HepG2 (cell line): ENCODE data around the gene SLA2. TPM values are rescaled to one million over a fixed set of nuclear protein-coding genes. Genes with fewer than 3 reads are reported as not detected.

Source experiments
- AGO2 ChIP-seq: fragments of 200-400 bp; formaldehyde crosslinking; optimal IDR thresholded peaks from 2 replicates; pipeline ENCODE3; 2017; ENCODE audit warnings: mild to moderate bottlenecking, low read depth, low read length, moderate library complexity
- DBP ChIP-seq: sonication (generic); formaldehyde crosslinking; IDR thresholded peaks from 2 replicates; pipeline ENCODE4 v1.4.0; 2020; ENCODE audit warnings: missing genetic modification reagents; ENCODE audit errors: not compliant biosample characterization
- DMAP1 ChIP-seq: IDR thresholded peaks from 2 replicates; pipeline ENCODE4 v1.6.1; 2016
- MEIS2 ChIP-seq: sonication (generic); formaldehyde crosslinking; IDR thresholded peaks from 2 replicates; pipeline ENCODE4 v1.9.0; 2021; ENCODE audit warnings: mild to moderate bottlenecking, missing genetic modification reagents
- MYC ChIP-seq: sonication (generic); formaldehyde crosslinking; IDR thresholded peaks from 2 replicates; pipeline ENCODE4 v1.9.0; 2021; ENCODE audit warnings: missing genetic modification reagents, borderline replicate concordance
- NR2C2 ChIP-seq: sonication (generic); formaldehyde crosslinking; IDR thresholded peaks from 2 replicates; pipeline ENCODE4 v1.4.0; 2020; ENCODE audit warnings: missing genetic modification reagents, mild to moderate bottlenecking, moderate library complexity, borderline replicate concordance
- PAWR ChIP-seq: sonication (generic); formaldehyde crosslinking; IDR thresholded peaks from 2 replicates; pipeline ENCODE4 v1.4.0; 2020; ENCODE audit warnings: missing genetic modification reagents, mild to moderate bottlenecking, borderline replicate concordance
- PITX1 ChIP-seq: sonication (generic); formaldehyde crosslinking; IDR thresholded peaks from 2 replicates; pipeline ENCODE4 v1.5.1; 2020; ENCODE audit warnings: mild to moderate bottlenecking, missing genetic modification reagents
- PRPF4 ChIP-seq: fragments of 200-400 bp; formaldehyde crosslinking; IDR thresholded peaks from 2 replicates; pipeline ENCODE4 v1.6.1; 2016; ENCODE audit warnings: low read length, low read depth; ENCODE audit not compliant: poor library complexity, severe bottlenecking
- RAD21 ChIP-seq: fragments of 450-650 bp; formaldehyde crosslinking; IDR thresholded peaks from 2 replicates; pipeline ENCODE4 v1.5.0; 2020; ENCODE audit warnings: mild to moderate bottlenecking
- RBAK ChIP-seq: sonication (generic); formaldehyde crosslinking; IDR thresholded peaks from 2 replicates; pipeline ENCODE4 v1.5.1; 2020; ENCODE audit warnings: mild to moderate bottlenecking, missing genetic modification reagents
- RNF2 ChIP-seq: fragments of 450-650 bp; conservative IDR thresholded peaks from 2 replicates; pipeline ENCODE4 v1.6.1; 2016; ENCODE audit warnings: low read depth
- SIX4 ChIP-seq: sonication (generic); formaldehyde crosslinking; IDR thresholded peaks from 2 replicates; pipeline ENCODE4 v1.4.0; 2020; ENCODE audit warnings: missing genetic modification reagents
- ZFP41 ChIP-seq: sonication (generic); formaldehyde crosslinking; IDR thresholded peaks from 2 replicates; pipeline ENCODE4 v1.4.0; 2020; ENCODE audit warnings: mild to moderate bottlenecking, missing genetic modification reagents, borderline replicate concordance
- ZNF143 ChIP-seq: sonication (generic); formaldehyde crosslinking; IDR thresholded peaks from 2 replicates; pipeline ENCODE4 v1.4.0; 2020; ENCODE audit warnings: missing genetic modification reagents
- ZNF331 ChIP-seq: sonication (generic); formaldehyde crosslinking; IDR thresholded peaks from 2 replicates; pipeline ENCODE4 v1.4.0; 2020; ENCODE audit warnings: missing genetic modification reagents
- ZNF501 ChIP-seq: sonication (generic); formaldehyde crosslinking; IDR thresholded peaks from 2 replicates; pipeline ENCODE4 v1.5.1; 2020; ENCODE audit warnings: mild to moderate bottlenecking, moderate library complexity, missing genetic modification reagents
- ZNF709 ChIP-seq: sonication (generic); formaldehyde crosslinking; IDR thresholded peaks from 2 replicates; pipeline ENCODE4 v1.5.0; 2020; ENCODE audit warnings: mild to moderate bottlenecking, missing genetic modification reagents
- ZNF781 ChIP-seq: sonication (generic); formaldehyde crosslinking; IDR thresholded peaks from 2 replicates; pipeline ENCODE4 v1.5.1; 2020; ENCODE audit warnings: borderline replicate concordance, mild to moderate bottlenecking, missing genetic modification reagents; ENCODE audit errors: not compliant biosample characterization
- ZSCAN21 ChIP-seq: sonication (generic); formaldehyde crosslinking; IDR thresholded peaks from 2 replicates; pipeline ENCODE4 v1.8.0; 2022; ENCODE audit warnings: mild to moderate bottlenecking, missing genetic modification reagents, moderate library complexity, borderline replicate concordance
- polyA plus RNA-seq, 8 experiments: library from polyadenylated mRNA; depleted of rRNA in 3 of 8; stranded (reverse) in 7 of 8; unstranded in 1 of 8; fragments of >200 nt; fragmentation: Illumina TruSeq in 4 of 8; extraction: Trizol in 4 of 8; gene quantifications; 2 replicates each; pipeline versions ENCODE4 v1.2.1 to v1.2.3, GENCODE V29; 2011 to 2016; ENCODE audit warnings: low read depth in 4 of 8, missing spikeins in 1 of 8, mixed read lengths in 1 of 8; ENCODE audit not compliant: insufficient read depth in 1 of 8
- total RNA-seq, 5 experiments: library from RNA; depleted of rRNA; stranded (reverse); fragments of >200 nt; fragmentation: Illumina TruSeq; extraction: Trizol; gene quantifications; 2 replicates each; pipeline ENCODE4 v1.2.3, GENCODE V29; 2016; ENCODE audit warnings: low read depth in 1 of 5
- TF ChIP-seq, protein P1 (sequence below): sonication (generic); formaldehyde crosslinking; IDR thresholded peaks from 2 replicates; pipeline ENCODE4 v1.8.1; 2023; ENCODE audit warnings: mild to moderate bottlenecking, inconsistent platforms, moderate library complexity, missing genetic modification reagents, borderline replicate concordance
- TF ChIP-seq, protein P2 (sequence below): sonication (generic); formaldehyde crosslinking; IDR thresholded peaks from 2 replicates; pipeline ENCODE4 v1.8.0; 2022; ENCODE audit warnings: mild to moderate bottlenecking, missing genetic modification reagents, moderate library complexity

SLA2 gene
- total and polyA plus RNA-seq, 2 of the 13 experiments (the other 11 are each of a cell fraction or from before 2014, with no cell fraction given), result 1.6 to 3.6 TPM

GRCh38 chr20:36574366-36575135 is 71.4 kb downstream of the SLA2 start (continued):
- TF ChIP-seq, protein P1, sequence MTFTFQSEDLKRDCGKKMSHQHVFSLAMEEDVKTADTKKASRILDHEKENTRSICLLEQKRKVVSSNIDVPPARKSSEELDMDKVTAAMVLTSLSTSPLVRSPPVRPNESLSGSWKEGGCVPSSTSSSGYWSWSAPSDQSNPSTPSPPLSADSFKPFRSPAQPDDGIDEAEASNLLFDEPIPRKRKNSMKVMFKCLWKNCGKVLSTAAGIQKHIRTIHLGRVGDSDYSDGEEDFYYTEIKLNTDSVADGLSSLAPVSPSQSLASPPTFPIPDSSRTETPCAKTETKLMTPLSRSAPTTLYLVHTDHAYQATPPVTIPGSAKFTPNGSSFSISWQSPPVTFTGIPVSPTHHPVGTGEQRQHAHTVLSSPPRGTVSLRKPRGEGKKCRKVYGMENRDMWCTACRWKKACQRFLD (CRISPR knock-in tag), result no peak; the same call in 1 of the 2 replicates
- TF ChIP-seq ZNF501 (CRISPR knock-in tag), result peak; percentile 93
- TF ChIP-seq ZNF331 (CRISPR knock-in tag), result peak; percentile 57
- peak; percentile 42; the same call in 1 of the 2 replicates for TF ChIP-seq ZSCAN21 (CRISPR knock-in tag)
- TF ChIP-seq DBP, result peak; percentile 42
- no peak for TF ChIP-seq ZNF709 (CRISPR knock-in tag)
- no peak for TF ChIP-seq RBAK (CRISPR knock-in tag)
- 0 out of 2 replicates have a peak, but pooled peaks have one; percentile 14 for TF ChIP-seq ZNF143 (CRISPR knock-in tag)
- peak; percentile 75 for TF ChIP-seq ZNF781
- no peak for TF ChIP-seq PAWR (CRISPR knock-in tag)
- TF ChIP-seq SIX4 (CRISPR knock-in tag), result 0 out of 2 replicates have a peak, but pooled peaks have one; percentile 8
- peak; percentile 45; the same call in 1 of the 2 replicates for TF ChIP-seq RAD21 (CRISPR knock-in tag)
- TF ChIP-seq, protein P2, sequence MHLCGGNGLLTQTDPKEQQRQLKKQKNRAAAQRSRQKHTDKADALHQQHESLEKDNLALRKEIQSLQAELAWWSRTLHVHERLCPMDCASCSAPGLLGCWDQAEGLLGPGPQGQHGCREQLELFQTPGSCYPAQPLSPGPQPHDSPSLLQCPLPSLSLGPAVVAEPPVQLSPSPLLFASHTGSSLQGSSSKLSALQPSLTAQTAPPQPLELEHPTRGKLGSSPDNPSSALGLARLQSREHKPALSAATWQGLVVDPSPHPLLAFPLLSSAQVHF (CRISPR knock-in tag), result peak; percentile 90; the same call in 1 of the 2 replicates
- TF ChIP-seq AGO2, result peak; percentile 93
- peak; percentile 90 for TF ChIP-seq RNF2
- peak; percentile 36 for TF ChIP-seq PRPF4
- peak; percentile 97 for TF ChIP-seq DMAP1 (CRISPR knock-in tag)
- peak; percentile 65; the same call in 1 of the 2 replicates for TF ChIP-seq ZFP41 (CRISPR knock-in tag)
- peak; percentile 96 for TF ChIP-seq MYC (CRISPR knock-in tag)
- 0 out of 2 replicates have a peak, but pooled peaks have one; percentile 16 for TF ChIP-seq NR2C2 (CRISPR knock-in tag)
- TF ChIP-seq MEIS2, result 0 out of 2 replicates have a peak, but pooled peaks have one; percentile 7
- peak; percentile 74; the same call in 1 of the 2 replicates for TF ChIP-seq PITX1 (CRISPR knock-in tag)
